Measurements from ENCODE around the gene IMP4.

IMP4 gene

DNA sequence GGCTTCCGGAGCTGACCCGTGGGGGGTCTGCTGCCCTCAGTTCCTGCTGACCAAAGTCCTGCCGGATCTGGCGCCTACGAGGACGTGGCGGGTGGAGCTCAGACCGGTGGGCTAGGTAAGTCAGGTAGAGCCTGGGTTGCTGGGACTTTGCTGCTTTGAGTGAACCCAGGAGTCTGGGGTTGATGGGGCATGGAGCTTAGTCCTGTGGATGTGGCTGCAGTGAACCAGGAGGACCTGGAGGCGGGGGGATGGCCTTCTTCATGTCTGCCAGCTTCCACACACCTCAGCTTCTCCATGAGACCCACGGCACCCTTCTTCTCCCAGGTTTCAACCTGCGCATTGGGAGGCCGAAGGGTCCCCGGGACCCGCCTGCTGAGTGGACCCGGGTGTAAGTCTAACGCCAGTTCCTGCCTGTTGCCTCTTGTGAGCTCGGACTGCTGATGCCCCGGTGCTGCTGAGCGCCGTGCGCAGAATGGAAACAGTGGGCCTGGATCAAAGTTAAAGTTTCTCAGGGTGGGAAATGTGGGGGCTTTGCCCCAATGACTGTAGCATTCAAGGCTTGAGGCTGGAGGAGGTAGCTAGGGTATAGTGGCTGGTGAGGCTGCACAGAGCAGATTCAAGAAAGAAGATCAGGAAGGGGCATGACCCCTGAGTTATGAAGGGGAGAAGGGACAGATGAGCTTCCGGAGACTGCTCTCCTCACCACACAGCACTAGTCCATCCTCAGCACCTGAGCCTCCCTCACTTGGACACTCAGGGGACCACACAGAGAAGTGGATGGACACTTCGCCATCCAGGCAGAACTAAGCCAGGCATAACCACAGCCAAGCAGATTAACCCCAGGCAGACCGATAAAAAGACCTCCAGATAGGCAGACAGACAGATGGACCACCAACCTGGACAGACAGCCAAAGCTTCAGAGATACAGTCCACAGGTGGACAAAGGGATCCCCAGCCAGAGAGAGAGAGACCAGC, 30.4 kb downstream of the IMP4 start:
- CTCF ChIA-PET, result interaction anchor here (0.7 to 6.1 kb wide), 17 partner anchors 8 to 320 kb away, joined by 3 to 51 read pairs (median 6); partner anchors contain the start of genes IMP4 and PTPN18
- TF ChIP-seq, protein P1, sequence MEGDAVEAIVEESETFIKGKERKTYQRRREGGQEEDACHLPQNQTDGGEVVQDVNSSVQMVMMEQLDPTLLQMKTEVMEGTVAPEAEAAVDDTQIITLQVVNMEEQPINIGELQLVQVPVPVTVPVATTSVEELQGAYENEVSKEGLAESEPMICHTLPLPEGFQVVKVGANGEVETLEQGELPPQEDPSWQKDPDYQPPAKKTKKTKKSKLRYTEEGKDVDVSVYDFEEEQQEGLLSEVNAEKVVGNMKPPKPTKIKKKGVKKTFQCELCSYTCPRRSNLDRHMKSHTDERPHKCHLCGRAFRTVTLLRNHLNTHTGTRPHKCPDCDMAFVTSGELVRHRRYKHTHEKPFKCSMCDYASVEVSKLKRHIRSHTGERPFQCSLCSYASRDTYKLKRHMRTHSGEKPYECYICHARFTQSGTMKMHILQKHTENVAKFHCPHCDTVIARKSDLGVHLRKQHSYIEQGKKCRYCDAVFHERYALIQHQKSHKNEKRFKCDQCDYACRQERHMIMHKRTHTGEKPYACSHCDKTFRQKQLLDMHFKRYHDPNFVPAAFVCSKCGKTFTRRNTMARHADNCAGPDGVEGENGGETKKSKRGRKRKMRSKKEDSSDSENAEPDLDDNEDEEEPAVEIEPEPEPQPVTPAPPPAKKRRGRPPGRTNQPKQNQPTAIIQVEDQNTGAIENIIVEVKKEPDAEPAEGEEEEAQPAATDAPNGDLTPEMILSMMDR (IDR thresholded peaks at IDR 0.05; ENCODE audit: control extremely low read depth, extremely low read depth, low read depth, missing control alignments), result no peak
- no peak for DNase-seq (ENCODE audit: extremely low spot score)
- POLR2A ChIA-PET, result interaction anchor here (1.3 kb wide), 1 partner anchor 31 kb away, joined by 3 read pairs; a partner anchor contains a TSS

DNA sequence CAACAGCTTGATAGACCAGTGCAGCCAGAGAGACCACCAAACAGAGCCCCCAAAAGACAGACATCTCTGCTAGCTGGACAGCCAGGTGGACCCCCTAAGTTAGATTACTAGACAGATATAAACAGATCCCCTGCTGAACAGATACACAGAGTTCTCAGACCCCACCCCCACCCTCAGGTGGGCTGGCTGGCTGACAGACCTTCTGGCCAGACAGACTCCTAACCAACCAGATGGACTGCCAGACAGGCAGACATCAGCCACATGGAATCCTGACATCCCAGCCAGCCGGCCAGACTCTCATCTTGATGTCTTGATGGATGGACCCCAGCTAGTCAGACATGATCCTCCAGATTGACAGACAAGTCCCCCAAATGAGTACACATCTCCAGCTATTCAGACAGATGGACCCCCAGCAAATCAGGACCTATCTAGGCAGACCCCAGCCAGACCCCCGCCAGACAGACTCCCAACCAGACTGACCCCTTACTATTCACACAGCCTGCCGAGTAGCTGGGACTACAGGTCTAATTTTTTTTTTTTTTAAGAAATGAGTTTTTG, 31.2 kb downstream of the IMP4 start:
- no peak for DNase-seq (ENCODE audit: extremely low spot score)
- CTCF ChIA-PET, result interaction anchor here (1.3 to 6.1 kb wide), 9 partner anchors 7 to 319 kb away, joined by 4 to 51 read pairs (median 10); partner anchors contain the start of gene IMP4
- TF ChIP-seq, protein P1 (IDR thresholded peaks at IDR 0.05; ENCODE audit: control extremely low read depth, extremely low read depth, low read depth, missing control alignments), result no peak
- POLR2A ChIA-PET, result interaction anchor here (1.3 kb wide), 1 partner anchor 32 kb away, joined by 3 read pairs; a partner anchor contains a TSS

DNA sequence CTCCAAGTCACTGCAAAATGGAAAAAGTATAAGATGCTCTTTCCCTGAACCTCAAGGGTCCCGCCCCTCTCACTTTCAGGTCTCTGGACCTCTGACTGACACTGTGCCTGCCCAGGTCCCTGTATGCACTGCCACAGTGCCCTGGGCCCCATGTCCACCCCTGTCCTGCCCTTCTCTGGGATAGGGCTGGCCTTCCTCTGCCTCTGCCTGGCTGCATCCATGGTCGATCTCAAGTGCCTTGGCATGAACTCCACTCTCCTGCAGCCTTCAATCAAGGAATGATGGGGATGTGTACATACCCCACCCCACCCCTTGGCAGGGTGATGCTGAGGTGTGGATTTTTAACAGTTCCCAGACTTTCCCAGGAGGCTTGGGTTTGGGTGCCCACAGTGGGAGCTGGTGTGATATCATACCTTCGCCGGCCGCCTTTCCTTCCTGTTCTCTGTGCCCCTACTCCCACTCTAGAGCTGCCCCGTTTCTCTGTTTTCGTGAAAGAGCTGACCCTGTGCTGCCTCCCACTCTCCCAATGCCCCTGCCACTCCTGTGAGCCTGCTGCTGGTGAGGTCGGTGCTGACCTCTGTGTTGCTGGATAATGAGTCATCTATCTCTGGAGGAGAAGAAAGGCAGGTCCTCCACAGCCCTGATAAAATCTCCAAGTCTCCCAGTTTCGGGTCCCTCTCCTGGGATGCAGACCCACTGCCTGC, 32.0 kb downstream of the IMP4 start:
- DNase-seq (ENCODE audit: extremely low spot score), result no peak
- TF ChIP-seq, protein P1 (IDR thresholded peaks at IDR 0.05; ENCODE audit: control extremely low read depth, extremely low read depth, low read depth, missing control alignments), result no peak
- POLR2A ChIA-PET, result no interaction called here
- CTCF ChIA-PET, result interaction anchor here (1.4 to 7.1 kb wide), 6 partner anchors 9 to 319 kb away, joined by 4 to 51 read pairs (median 22); partner anchors contain the start of gene IMP4

DNA sequence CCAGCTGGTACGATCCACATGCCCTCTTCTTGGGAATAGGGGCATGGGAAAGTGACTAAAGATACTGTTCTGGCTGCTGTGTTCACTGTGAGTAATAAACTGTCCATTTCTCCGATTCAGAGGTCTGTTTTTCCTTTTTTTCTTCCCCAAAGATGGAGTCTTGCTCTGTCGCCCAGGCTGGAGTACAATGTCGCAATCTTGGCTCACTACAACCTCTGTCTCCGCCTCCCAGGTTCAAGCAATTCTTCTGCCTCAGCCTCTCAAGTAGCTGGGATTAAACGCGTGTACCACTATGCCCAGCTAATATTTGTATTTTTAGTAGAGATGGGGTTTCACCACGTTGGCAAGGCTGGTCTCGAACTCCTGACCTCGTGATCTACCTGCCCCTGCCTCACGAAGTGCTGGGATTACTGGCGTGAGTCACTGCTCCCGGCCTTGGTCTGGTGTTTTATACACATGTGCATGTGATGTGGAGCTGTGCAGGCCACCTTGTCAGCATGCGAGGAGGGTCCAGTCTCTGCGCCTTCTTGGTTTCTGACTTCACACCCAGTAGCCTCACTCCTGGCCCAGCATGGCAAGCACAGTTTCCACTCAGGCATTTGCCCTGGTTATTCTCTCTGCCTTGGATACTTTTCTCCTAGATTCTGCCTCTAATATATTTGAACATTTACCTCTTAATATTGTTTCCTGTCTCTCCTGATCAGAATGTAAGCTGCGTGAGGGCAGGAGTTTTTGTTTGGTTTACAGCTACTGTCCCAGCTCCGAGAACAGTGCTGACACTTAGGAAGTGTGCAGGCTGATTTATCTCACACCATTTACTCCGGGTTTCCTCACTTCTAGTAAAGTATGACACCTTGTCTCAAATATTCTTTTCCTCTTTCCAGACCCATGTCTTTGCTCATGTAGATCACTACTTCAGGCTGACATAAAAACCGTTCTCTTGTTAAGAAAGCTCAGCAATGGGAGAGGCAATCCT, 32.9 kb downstream of the IMP4 start:
- POLR2A ChIA-PET, result no interaction called here
- no peak for DNase-seq (ENCODE audit: extremely low spot score)
- TF ChIP-seq, protein P1 (IDR thresholded peaks at IDR 0.05; ENCODE audit: control extremely low read depth, extremely low read depth, low read depth, missing control alignments), result no peak
- CTCF ChIA-PET, result interaction anchor here (1.9 to 7.1 kb wide), 5 partner anchors 9 to 33 kb away, joined by 5 to 51 read pairs (median 8); partner anchors contain the start of gene IMP4

DNA sequence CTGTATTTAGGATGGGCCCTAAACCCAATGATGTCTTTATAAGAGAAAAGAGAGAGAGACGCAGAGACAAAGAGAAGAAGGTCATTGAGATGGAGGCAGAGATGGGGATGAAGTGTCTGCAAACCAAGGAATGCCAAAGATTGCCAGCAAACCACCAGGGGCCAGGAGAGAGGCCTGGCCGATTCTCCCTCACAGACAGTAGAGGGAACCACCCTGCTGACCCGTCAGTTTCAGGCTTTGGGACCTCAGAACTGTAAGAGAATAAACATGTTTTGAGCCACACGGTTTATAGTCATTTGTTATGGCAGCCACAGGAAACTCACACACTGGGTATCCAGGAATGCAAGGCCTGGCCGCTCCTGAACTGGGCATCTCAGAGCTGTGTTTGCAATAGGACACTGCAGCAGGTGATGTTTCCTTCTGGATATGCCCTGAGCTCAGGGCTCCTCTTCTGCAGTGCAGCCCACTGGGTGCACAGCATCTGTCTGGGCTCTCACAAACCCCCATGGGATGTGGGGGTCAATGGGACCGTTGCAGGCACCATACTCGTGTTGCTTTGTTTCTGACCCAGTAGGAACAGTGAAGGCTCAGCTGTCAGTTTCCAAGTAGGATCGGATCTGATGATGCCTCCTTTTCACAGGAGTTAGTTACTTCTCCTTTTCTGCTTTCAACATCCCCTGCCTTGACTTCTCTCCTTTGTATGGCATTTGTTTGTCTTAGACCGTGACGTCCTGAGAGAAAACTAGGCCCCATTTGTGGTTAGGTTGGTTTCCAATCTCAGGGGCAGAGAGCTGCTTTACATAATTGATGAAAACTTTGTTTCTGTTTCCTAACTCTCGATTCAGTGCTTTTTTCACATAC, 34.0 kb downstream of the IMP4 start:
- CTCF ChIA-PET, result interaction anchor here (1.0 to 7.1 kb wide), 7 partner anchors 9 to 34 kb away, joined by 5 to 51 read pairs (median 6); partner anchors contain the start of genes IMP4 and PTPN18
- TF ChIP-seq, protein P1 (IDR thresholded peaks at IDR 0.05; ENCODE audit: control extremely low read depth, extremely low read depth, low read depth, missing control alignments), result peak; percentile 49
- DNase-seq (ENCODE audit: extremely low spot score), result no peak
- POLR2A ChIA-PET, result interaction anchor here (0.6 to 0.9 kb wide), 4 partner anchors 11 to 1100 kb away, joined by 3 to 9 read pairs (median 4); no protein-coding TSS in a partner anchor

Measured in GM10248 (cell line).